ENCODE measurements around the gene DCP2. TPM values are rescaled to one million over a fixed set of nuclear protein-coding genes. Genes with fewer than 3 reads are reported as not detected.

Gene DCP2
- total and polyA plus RNA-seq, 10 of the 15 experiments (the other 5 are each of a cell fraction or from before 2014, with no cell fraction given), result 23.4 to 81.6 (median 47.4) TPM

DNA sequence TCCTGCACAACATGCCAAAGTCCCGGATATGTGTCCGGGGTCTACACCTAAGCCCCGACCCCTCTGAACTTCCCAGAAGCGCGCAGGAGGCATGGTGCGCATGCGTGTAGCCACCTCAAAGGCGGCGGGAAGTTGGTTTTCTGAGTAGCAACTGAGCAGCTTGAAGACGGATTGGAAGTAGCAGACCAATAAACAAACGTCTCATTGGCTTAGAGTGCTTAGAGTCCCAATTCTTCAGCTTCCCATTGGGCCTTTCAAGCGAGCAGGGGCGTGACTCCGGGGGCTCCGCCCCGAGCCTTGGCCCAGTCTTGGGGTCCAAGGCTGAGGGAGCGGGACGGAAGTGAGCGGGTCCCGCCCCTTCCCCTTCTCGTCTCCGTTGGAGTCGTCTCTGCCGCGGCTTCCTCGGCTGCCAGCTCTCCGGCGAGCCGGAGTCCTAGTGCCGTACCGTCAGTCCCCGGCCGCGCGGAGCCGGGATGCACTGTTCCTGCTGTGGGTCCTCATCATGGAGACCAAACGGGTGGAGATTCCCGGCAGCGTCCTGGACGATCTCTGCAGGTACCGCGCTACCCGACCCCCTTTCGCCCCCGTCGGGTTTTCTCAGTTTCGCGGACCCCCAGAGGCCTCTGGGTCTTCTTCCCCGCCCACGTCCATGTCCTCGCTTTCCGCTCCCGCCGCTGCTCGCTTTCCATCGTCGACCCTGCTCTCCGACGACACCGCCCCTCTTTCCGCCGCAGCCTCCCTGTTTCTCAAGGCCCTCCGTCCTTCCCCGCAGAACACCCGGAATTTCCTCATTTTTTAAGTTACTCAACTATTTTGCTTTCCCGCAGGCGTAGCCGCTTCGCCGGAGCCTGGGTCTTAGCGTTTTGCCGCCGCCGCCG is at the start of gene DCP2 (continued):
- TF ChIP-seq, protein P1, sequence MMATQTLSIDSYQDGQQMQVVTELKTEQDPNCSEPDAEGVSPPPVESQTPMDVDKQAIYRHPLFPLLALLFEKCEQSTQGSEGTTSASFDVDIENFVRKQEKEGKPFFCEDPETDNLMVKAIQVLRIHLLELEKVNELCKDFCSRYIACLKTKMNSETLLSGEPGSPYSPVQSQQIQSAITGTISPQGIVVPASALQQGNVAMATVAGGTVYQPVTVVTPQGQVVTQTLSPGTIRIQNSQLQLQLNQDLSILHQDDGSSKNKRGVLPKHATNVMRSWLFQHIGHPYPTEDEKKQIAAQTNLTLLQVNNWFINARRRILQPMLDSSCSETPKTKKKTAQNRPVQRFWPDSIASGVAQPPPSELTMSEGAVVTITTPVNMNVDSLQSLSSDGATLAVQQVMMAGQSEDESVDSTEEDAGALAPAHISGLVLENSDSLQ (IDR thresholded peaks at IDR 0.05), result peak; percentile 20; the same call in 1 of the 2 replicates
- TF ChIP-seq IKZF1 (conservative IDR thresholded peaks at IDR 0.05) (peak; percentile 89), YY1 (IDR thresholded peaks at IDR 0.05; ENCODE audit: low read depth, low read length) (peak; percentile 14), EP300 (IDR thresholded peaks at IDR 0.05; ENCODE audit: borderline replicate concordance in 1 of 2, control insufficient read depth in 1 of 2, low read depth in 2 of 2, low read length in 2 of 2) (no peak), KLF5 (IDR thresholded peaks at IDR 0.05; ENCODE audit: partially characterized antibody) (no peak), PAX5 (IDR thresholded peaks at IDR 0.05; ENCODE audit: borderline replicate concordance, low read depth, low read length) (no peak; the same call in 1 of the 2 replicates), SP1 (IDR thresholded peaks at IDR 0.05; ENCODE audit: low read depth, low read length) (peak; percentile 97), BHLHE40 (IDR thresholded peaks at IDR 0.05; ENCODE audit: borderline replicate concordance in 1 of 2, low read depth in 2 of 2, low read length in 1 of 2) (no peak), IRF4 (IDR thresholded peaks at IDR 0.05; ENCODE audit: low read depth, low read length) (peak; percentile 24; the same call in 1 of the 2 replicates), NR2F1 (conservative IDR thresholded peaks at IDR 0.05) (peak; percentile 32; the same call in 1 of the 2 replicates), ATF7 (IDR thresholded peaks at IDR 0.05; ENCODE audit: low read depth) (no peak), IRF5 (IDR thresholded peaks at IDR 0.05; ENCODE audit: borderline replicate concordance) (no peak), ZNF687 (IDR thresholded peaks at IDR 0.05) (peak; percentile 11; the same call in 1 of the 2 replicates)
- TF ChIP-seq, protein P2, sequence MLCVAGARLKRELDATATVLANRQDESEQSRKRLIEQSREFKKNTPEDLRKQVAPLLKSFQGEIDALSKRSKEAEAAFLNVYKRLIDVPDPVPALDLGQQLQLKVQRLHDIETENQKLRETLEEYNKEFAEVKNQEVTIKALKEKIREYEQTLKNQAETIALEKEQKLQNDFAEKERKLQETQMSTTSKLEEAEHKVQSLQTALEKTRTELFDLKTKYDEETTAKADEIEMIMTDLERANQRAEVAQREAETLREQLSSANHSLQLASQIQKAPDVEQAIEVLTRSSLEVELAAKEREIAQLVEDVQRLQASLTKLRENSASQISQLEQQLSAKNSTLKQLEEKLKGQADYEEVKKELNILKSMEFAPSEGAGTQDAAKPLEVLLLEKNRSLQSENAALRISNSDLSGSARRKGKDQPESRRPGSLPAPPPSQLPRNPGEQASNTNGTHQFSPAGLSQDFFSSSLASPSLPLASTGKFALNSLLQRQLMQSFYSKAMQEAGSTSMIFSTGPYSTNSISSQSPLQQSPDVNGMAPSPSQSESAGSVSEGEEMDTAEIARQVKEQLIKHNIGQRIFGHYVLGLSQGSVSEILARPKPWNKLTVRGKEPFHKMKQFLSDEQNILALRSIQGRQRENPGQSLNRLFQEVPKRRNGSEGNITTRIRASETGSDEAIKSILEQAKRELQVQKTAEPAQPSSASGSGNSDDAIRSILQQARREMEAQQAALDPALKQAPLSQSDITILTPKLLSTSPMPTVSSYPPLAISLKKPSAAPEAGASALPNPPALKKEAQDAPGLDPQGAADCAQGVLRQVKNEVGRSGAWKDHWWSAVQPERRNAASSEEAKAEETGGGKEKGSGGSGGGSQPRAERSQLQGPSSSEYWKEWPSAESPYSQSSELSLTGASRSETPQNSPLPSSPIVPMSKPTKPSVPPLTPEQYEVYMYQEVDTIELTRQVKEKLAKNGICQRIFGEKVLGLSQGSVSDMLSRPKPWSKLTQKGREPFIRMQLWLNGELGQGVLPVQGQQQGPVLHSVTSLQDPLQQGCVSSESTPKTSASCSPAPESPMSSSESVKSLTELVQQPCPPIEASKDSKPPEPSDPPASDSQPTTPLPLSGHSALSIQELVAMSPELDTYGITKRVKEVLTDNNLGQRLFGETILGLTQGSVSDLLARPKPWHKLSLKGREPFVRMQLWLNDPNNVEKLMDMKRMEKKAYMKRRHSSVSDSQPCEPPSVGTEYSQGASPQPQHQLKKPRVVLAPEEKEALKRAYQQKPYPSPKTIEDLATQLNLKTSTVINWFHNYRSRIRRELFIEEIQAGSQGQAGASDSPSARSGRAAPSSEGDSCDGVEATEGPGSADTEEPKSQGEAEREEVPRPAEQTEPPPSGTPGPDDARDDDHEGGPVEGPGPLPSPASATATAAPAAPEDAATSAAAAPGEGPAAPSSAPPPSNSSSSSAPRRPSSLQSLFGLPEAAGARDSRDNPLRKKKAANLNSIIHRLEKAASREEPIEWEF (IDR thresholded peaks at IDR 0.05; ENCODE audit: insufficient replicate concordance, low read depth, low read length), result no peak
- TF ChIP-seq, protein P3, sequence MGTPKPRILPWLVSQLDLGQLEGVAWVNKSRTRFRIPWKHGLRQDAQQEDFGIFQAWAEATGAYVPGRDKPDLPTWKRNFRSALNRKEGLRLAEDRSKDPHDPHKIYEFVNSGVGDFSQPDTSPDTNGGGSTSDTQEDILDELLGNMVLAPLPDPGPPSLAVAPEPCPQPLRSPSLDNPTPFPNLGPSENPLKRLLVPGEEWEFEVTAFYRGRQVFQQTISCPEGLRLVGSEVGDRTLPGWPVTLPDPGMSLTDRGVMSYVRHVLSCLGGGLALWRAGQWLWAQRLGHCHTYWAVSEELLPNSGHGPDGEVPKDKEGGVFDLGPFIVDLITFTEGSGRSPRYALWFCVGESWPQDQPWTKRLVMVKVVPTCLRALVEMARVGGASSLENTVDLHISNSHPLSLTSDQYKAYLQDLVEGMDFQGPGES (IDR thresholded peaks at IDR 0.05), result peak; percentile 87
